RWPE2 (cell line): ENCODE measurements around the gene PACSIN2.

Experiments used
- ATAC-seq: fragments of 200-7000 bp; cut with Tn5 transposase; 3 replicates; pipeline ENCODE4 v1.9.1; 2021; ENCODE audit warnings: low read depth
- DNase-seq: peaks from one replicate; pipeline ENCODE4 v3.0.0-alpha.2; 2020; ENCODE audit warnings: low spot score
- H3K27ac ChIP-seq: fragments of 450-650 bp; 2 replicates; pipeline ENCODE4 v1.5.1; 2017; ENCODE audit warnings: mild to moderate bottlenecking; ENCODE audit not compliant: poor library complexity, severe bottlenecking
- H3K27me3 ChIP-seq: fragments of 250-450 bp; sonication (Bioruptor Pico); 2 replicates; pipeline ENCODE4 v1.5.1; 2021; ENCODE audit warnings: mild to moderate bottlenecking, moderate library complexity; ENCODE audit not compliant: insufficient read depth, poor library complexity, severe bottlenecking
- H3K36me3 ChIP-seq: fragments of 250-450 bp; sonication (Bioruptor Pico); 2 replicates; pipeline ENCODE4 v1.5.1; 2020; ENCODE audit warnings: low read depth, mild to moderate bottlenecking, moderate library complexity
- H3K4me1 ChIP-seq: fragments of 250-450 bp; sonication (Bioruptor Pico); 2 replicates; pipeline ENCODE4 v1.5.1; 2021; ENCODE audit warnings: mild to moderate bottlenecking, moderate library complexity; ENCODE audit not compliant: insufficient read depth, poor library complexity, severe bottlenecking
- H3K4me3 ChIP-seq: fragments of 250-450 bp; sonication (Bioruptor Pico); 2 replicates; pipeline ENCODE4 v1.5.1; 2021; ENCODE audit warnings: mild to moderate bottlenecking, moderate library complexity; ENCODE audit not compliant: severe bottlenecking
- H3K9me3 ChIP-seq: fragments of 250-450 bp; sonication (Bioruptor Pico); 2 replicates; pipeline ENCODE4 v1.5.1; 2021; ENCODE audit warnings: mild to moderate bottlenecking, moderate library complexity; ENCODE audit not compliant: severe bottlenecking
- TF ChIP-seq, protein P1 (sequence below): fragments of 450-650 bp; IDR thresholded peaks from one replicate; pipeline ENCODE4 v1.5.1; 2017; ENCODE audit warnings: mild to moderate bottlenecking, moderate library complexity; ENCODE audit not compliant: poor library complexity, severe bottlenecking

The PACSIN2 gene

DNA sequence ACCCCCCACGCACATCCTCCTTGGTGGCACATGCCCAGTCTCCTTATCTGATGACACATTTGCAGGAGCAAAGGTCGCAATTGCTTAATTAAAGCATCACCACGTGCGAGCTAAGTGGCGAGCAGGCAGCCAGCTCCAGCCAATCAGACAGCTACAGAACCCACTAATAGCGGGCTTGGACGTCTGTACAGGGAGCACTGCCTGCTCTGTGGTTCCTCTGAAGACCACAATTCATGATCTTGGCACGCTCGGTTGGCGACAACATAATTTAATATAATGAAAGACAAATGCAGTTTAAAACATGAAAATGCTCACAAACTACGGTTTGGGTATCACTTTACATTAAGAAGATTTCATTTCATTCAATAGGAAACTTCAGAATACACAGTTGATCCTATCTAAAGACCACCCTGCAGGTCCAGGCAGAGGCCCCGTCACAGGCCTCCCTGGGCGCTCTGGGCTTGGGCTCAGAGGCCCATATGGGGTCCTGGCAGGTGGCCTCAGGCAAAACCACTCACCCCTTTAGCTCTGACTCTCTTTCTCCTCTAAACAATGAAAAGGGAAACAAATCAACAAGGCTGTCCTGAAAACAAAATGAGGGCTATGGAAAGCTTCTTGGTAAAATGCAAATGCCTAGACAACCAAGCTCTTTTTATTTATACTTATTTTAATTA, 10.4 kb downstream of the PACSIN2 start:
- TF ChIP-seq, protein P1, sequence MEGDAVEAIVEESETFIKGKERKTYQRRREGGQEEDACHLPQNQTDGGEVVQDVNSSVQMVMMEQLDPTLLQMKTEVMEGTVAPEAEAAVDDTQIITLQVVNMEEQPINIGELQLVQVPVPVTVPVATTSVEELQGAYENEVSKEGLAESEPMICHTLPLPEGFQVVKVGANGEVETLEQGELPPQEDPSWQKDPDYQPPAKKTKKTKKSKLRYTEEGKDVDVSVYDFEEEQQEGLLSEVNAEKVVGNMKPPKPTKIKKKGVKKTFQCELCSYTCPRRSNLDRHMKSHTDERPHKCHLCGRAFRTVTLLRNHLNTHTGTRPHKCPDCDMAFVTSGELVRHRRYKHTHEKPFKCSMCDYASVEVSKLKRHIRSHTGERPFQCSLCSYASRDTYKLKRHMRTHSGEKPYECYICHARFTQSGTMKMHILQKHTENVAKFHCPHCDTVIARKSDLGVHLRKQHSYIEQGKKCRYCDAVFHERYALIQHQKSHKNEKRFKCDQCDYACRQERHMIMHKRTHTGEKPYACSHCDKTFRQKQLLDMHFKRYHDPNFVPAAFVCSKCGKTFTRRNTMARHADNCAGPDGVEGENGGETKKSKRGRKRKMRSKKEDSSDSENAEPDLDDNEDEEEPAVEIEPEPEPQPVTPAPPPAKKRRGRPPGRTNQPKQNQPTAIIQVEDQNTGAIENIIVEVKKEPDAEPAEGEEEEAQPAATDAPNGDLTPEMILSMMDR, result no peak
- Histone ChIP-seq H3K27me3 (no peaks in the 10 kb centered on the region), H3K4me1 (peaks cover 76% of the 10 kb centered on the region), H3K4me3 (no peak overlapping the region), H3K36me3 (peaks cover 3% of the 10 kb centered on the region; the same call in 1 of the 2 replicates), H3K27ac (peak overlapping the region; percentile 88), H3K9me3 (no peaks in the 10 kb centered on the region)
- ATAC-seq (no peak), DNase-seq (no peak)

DNA sequence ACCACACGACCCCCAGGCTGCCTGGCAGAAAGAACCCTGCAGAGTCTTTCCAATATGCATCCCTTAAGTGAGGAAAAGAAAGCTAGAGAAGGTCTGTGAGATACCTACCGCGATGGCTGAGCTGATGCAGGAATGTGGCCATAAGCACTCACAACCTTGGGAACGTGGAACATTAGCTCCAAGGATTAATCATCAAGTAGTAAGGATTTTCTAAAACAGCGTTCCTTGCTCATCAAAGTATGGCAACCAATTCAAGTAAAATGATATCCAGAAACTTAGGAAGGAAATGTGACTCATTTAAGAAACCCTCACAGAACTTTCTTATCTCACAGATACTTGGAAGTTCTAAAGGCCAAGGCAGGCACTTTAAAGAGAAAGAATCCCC, 12.8 kb downstream of the PACSIN2 start:
- DNase-seq, result no peak
- TF ChIP-seq, protein P1, result no peak
- Histone ChIP-seq H3K36me3 (no peaks in the 10 kb centered on the region), H3K27me3 (no peaks in the 10 kb centered on the region), H3K4me3 (no peak overlapping the region), H3K9me3 (no peaks in the 10 kb centered on the region), H3K27ac (peak overlapping the region; percentile 88), H3K4me1 (peaks cover 65% of the 10 kb centered on the region)
- peak; percentile 75 for ATAC-seq

- Histone ChIP-seq H3K36me3 (no peaks in the 10 kb centered on the region), H3K27me3 (no peaks in the 10 kb centered on the region), H3K4me3 (no peak overlapping the region), H3K27ac (peak overlapping the region; percentile 88), H3K4me1 (peaks cover 65% of the 10 kb centered on the region), H3K9me3 (no peaks in the 10 kb centered on the region)
- DNase-seq, result no peak
- ATAC-seq, result 0 out of 3 replicates have a peak, but pooled peaks have one; percentile 4
- TF ChIP-seq, protein P1, result no peak
Measured at GRCh38 chr22:43001271-43002201, 13.4 kb downstream of the PACSIN2 start.

- H3K36me3 ChIP-seq, result no peaks in the 10 kb centered on the region
- no peaks in the 10 kb centered on the region for H3K9me3 ChIP-seq
- no peaks in the 10 kb centered on the region for H3K27me3 ChIP-seq
- ATAC-seq (no peak), DNase-seq (no peak)
- TF ChIP-seq, protein P1, result no peak
- peaks cover 71% of the 10 kb centered on the region for H3K4me1 ChIP-seq
- peak overlapping the region; percentile 88 for H3K27ac ChIP-seq
- no peak overlapping the region for H3K4me3 ChIP-seq
Measured at GRCh38 chr22:43000441-43001175, 14.3 kb downstream of the PACSIN2 start.
